Neural progenitor cell (in vitro differentiated cells): ENCODE results near the gene CACNA1B.

Experiments used
- EZH2 ChIP-seq: fragments of 200-600 bp; sonication (generic); IDR thresholded peaks from 2 replicates; pipeline ENCODE4 v1.6.1; 2017; ENCODE audit warnings: antibody characterized with exemption, mild to moderate bottlenecking, moderate library complexity
- TF ChIP-seq, protein P1 (sequence below): fragments of 200-600 bp; sonication (generic); IDR thresholded peaks from 2 replicates; pipeline ENCODE4 v1.5.1; 2017; ENCODE audit warnings: antibody characterized with exemption, mild to moderate bottlenecking

DNA sequence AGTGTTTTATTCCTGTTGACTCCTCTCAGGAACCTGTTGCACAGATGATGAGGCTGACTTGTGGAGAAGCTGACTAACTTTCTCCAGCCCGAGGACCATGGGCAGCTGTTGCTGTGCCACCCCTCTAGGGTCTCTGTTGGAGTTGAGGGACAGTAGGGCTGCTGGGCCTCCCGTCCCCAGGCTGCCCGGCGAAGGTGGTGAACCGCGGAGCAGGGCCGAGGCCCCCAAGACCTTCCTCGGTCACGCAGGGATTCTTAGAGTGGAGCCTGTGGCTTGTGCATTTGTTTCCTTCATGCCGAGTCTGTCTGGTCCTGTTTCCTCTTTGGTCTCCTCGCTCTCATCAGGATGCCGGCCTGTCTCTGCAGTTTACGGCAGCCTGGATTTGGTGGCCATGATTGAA lies 40.2 kb downstream of the CACNA1B start:
- TF ChIP-seq, protein P1, sequence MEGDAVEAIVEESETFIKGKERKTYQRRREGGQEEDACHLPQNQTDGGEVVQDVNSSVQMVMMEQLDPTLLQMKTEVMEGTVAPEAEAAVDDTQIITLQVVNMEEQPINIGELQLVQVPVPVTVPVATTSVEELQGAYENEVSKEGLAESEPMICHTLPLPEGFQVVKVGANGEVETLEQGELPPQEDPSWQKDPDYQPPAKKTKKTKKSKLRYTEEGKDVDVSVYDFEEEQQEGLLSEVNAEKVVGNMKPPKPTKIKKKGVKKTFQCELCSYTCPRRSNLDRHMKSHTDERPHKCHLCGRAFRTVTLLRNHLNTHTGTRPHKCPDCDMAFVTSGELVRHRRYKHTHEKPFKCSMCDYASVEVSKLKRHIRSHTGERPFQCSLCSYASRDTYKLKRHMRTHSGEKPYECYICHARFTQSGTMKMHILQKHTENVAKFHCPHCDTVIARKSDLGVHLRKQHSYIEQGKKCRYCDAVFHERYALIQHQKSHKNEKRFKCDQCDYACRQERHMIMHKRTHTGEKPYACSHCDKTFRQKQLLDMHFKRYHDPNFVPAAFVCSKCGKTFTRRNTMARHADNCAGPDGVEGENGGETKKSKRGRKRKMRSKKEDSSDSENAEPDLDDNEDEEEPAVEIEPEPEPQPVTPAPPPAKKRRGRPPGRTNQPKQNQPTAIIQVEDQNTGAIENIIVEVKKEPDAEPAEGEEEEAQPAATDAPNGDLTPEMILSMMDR: no peak
- TF ChIP-seq EZH2: no peak
